GM21576 (cell line): ENCODE data around the gene DMD.

Source experiments
- ATAC-seq: cut with Tn5 transposase; IDR thresholded peaks from one replicate; pipeline ENCODE4 v1.9.1; 2021; ENCODE audit warnings: mild to moderate bottlenecking, moderate library complexity; ENCODE audit not compliant: unreplicated experiment

Gene DMD

GRCh38 chrX:32514986-32515385 is 696.4 kb downstream of the DMD start:
- ATAC-seq, result peak; percentile 92

- ATAC-seq, result no peak
Observed at GRCh38 chrX:32501606-32502005, 709.7 kb downstream of the DMD start.

DNA sequence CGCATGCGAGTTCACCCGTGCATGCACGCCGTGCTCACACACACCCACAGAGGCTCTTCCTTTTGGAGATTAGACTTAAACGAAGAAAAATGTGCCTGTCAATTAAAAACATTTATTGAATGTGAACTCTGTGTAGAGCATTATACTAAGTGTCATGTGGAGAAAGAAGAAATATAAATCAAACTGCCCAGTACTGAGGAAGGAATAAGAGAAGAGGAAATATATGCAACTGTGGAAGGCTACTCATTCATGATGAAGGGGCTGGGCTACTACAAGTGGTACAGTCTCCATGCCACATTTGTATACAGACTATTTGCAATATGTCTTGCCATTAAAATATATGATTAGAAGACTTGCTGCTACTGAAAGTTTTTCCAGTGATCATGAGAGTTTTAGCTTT is 714.7 kb downstream of the DMD start:
- no peak for ATAC-seq

DNA sequence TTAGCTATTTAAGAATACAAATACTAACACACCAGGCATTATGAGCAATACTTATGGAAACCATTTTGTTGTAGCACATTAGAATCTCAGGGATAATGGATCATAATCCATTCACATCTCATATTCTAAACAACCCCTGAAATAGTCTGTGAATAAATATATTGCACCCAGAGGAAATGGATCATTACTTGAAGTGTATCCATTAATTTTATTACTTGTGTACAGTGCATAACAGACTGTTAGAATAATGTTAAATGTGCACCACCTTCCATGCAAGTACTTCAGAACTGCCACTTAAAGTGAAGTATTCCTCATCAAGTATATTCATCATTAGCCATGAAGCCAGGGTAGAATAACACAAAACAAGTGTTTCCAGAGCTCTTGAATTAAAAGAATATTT is 715.5 kb downstream of the DMD start:
- ATAC-seq, result no peak

DNA sequence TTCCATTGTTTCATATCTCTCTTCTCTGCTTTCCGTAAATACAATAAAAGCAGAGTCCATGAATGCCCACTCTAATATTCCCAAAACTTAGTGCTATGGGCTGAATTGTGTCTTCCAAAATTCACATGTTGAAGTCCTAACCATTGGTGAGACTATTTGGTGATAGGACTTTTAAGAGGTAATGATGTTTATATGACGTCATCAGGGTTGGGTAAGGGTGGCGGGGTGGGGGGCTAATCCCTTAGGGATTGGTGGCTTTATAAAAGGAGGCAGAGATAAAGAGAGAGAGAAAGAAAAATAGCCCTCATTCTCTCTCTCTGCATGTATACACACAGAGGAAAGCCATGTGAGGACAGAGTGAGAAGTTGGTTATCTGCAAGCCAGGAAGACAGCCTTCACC is 722.2 kb downstream of the DMD start:
- ATAC-seq, result no peak

DNA sequence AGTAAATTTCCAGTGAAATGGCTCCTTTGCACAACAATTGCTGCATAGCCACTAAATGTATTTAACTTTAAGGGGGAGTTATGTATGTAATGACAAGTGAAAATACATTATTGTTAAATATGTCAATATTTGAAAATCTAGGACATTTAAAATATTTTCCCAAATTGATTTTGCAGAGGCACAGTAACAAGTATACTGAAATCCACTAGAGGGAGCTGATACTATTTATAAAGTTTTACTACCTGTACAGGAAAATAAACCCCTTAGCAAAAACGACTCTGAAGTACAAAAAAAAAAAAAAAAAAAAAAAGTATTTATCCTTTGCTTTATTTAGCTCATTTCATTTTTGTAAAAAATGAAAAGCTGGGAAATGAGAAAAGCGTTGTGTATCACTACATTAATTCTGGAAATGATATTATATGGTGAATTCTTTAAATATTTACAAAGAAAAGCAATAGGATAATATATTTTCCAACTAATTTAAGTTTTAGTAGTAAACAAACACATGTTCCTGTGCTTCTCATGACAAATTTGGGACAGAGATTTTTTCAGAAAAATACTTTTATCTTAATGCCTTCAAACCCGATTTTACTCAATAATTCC is 727.7 kb downstream of the DMD start:
- peak; percentile 49 for ATAC-seq

- no peak for ATAC-seq
Observed at GRCh38 chrX:32480019-32480418, 731.3 kb downstream of the DMD start.

DNA sequence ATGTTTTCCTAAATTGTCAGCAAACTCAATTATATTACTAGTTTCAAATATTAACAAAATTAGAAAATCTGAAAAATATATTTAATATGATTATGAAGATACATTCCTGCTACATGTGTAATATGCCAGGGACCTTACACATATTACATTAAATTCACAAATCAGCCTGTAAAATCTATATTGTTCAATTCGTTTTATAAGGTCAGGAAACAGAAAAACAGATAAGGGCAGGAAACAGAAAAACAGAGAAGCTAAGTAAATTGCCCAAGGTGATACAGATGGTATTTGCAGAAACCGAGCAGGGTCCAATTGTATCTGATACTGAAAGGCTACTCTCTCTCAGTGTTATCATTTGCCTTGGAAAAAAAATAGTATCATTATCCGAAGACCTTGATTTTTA is 739.0 kb downstream of the DMD start:
- ATAC-seq, result no peak

DNA sequence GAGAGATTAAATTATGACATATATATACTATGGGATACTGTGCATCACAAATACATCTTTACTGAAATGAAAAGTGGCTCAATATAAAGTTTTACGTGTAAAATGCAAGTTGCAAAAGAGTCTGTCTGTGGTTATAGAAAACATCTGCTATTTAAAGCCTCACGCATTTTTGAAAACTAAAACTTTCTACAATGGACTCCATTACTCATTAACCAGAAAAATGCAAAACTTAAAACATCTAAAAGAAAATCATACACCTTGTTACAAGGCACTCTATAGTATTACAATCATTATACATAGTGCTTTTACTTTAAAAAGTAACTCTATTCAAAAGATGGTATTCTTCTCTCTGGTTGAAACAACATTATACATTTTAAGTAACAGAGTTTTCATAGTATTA is 755.6 kb downstream of the DMD start:
- no peak for ATAC-seq

GRCh38 chrX:32451954-32452695 is 759.2 kb downstream of the DMD start:
- no peak for ATAC-seq

DNA sequence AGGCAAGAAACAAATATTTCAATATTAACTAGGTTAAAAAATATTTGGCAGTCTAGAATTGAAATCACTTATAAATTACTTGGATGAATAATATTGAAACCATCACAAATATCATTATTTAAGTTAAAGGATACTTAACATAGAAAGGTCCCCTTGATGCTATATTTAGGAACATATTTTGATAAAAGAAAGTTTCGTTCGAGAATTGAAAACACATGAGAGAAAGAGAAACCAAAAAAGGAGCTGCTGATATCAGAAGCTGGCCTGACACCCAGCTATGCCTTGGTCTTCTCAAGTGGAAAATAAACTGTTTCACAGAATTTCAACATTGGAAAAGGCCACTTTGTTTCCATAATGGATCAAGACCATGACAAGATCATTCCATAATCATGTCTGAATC is 762.4 kb downstream of the DMD start:
- ATAC-seq, result peak; percentile 80

GRCh38 chrX:32448320-32448719 is 763.0 kb downstream of the DMD start:
- peak; percentile 99 for ATAC-seq

- ATAC-seq, result no peak
Observed at GRCh38 chrX:32447640-32448039, 763.7 kb downstream of the DMD start.

DNA sequence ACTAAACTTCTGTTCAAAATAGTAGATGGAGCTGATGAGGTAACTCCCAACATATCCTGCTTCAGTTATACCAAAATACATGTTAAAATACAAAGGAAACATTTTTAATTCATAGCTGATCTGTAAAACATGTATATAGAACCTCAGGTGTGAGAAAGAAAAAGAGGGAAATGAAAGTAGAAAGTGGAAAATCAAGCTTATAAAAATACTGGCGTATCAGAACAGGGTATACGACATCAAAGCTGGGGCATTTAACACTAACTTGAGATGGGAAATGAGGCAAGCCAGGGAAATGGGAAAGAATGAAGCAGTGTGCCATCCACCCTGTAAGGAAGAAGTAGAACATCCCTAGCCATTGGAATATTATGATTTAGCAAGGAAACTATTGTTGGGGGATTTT is 767.5 kb downstream of the DMD start:
- ATAC-seq, result no peak

GRCh38 chrX:32421266-32421665 is 790.1 kb downstream of the DMD start:
- ATAC-seq, result no peak

GRCh38 chrX:32408389-32408788 is 803.0 kb downstream of the DMD start:
- ATAC-seq, result peak; percentile 90

- peak; percentile 92 for ATAC-seq
Observed at GRCh38 chrX:32397562-32398216, 813.7 kb downstream of the DMD start.

DNA sequence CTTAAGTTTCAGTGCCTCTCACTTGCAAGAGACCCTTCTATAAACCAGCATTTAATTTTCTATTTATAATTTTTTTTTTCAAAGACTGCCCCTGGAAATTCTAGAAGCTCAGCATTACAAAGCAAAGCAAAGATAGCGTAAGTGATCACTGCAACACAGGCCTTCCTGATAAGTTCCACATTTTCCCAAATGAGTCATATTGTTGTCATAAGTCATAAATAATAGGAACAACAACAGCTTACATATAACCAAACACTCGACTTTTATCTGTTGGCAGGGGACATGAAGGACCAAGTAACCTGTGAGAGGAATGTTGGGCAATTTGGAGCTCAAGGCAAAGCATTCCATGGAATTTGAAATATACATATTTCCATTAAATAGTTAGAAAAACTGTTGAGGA is 815.5 kb downstream of the DMD start:
- no peak for ATAC-seq

DNA sequence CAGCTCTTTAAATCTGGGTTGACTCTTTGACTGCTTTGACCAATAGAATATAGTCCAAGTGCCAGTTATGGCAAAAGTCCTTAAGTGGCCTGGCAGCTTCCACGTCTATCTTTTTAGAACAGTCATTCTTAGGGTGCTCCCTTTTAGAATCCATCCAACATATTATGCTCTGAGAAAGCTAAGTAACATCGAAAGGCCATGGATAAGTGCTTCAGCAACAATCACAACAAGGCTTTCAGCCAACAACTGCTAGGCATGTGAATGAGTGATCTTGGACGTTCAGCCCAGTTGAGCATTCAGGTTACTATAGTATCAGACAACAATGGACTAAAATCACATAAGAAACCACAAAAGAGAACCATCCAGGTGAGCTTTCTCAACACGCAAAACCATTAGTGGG is 818.7 kb downstream of the DMD start:
- no peak for ATAC-seq

DNA sequence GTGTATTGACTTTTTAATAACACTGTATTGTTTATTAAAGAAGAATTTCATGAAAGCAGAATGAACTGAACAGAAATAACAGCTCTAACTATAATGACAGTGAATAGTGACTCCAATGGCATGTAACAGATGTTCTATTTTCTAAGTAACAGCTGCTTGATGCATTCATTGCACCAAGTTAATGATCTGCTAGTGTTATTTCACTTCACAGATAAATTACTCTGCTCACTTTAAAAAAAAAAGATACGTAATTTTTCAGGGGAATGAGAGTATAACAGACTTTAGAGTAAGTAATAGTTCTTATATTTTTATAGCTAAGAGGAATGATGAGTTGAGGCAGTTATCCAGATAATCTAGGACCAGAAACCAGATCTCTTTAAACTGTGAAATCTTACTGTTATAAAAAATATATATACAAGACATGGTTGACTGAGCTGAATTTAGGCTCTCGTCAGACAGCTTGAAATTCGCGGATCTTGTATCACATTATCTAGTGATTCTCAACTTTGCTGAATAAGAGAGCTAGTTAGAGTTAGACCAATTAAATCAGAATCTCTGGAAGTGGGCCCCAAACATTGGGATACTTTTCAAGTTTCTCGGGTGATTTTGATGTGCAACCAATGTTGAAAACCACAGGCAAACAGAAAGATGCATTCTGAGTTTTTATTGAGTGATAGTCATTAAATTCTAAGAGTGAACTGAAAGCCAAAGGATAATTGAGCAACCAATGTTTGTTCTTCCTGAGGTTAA is 840.7 kb downstream of the DMD start:
- ATAC-seq, result no peak

GRCh38 chrX:32293962-32294700 is 917.2 kb downstream of the DMD start:
- ATAC-seq, result no peak
